ENCODE results near the gene FGFR2. TPM values are rescaled to one million over a fixed set of nuclear protein-coding genes. Genes with fewer than 3 reads are reported as not detected.
A peak's percentile ranks its signal among the peaks of the same experiment; 100 is the strongest.

FGFR2 gene
- total RNA-seq, 6 donors from 2014 or later: 36.7 to 83.7 (median 64.1) TPM

- TF ChIP-seq POLR2A (IDR thresholded peaks at IDR 0.05): no peak
- TF ChIP-seq POLR2AphosphoS5 (IDR thresholded peaks at IDR 0.05): no peak
- no peak for TF ChIP-seq CTCF (IDR thresholded peaks at IDR 0.05)
- TF ChIP-seq EP300 (IDR thresholded peaks at IDR 0.05): no peak
- H3K27me3 ChIP-seq: no peaks in the 10 kb centered on the region
- WGBS, 2 donors: 75 to 80% methylated on average over 8 of the region's 8 CpGs
Observed at GRCh38 chr10:121516093-121516865, 82.0 kb downstream of the FGFR2 start.

DNA sequence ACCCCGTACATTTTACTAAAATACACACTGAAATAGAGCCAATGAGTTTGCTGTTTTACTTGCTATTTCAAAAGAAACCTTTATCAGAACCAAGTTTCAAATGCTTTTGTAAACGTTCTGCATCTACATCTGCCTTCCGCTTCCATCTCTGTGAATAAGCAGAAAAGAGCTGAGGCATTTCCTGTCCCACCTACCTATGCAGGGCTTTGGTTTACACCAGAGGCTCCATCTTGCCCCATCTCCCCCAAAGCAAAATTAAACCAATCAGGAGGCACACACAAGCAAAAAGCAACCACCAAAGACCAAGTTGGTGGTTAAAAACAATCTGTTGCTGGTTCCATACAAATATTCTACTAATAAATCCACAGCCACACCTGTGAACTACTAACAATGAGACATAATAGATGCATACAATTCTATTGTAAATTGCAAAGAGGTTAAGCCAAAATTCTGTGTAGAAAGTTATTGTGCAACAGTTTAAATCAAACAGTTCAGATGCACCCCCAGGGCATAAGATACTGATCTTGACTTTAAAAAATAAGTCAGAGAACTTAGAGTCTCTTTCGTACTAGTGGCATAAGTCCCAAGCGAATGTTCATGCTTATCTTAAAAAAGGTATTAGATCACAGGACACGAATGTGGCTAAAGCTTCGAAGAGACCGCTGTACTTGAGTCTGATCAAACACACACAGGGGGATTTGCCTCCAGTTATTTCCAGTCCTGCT is 83.9 kb downstream of the FGFR2 start:
- ATAC-seq (ENCODE audit: low FRiP score in 2 of 2) (no peak), DNase-seq (no peak)
- no peaks in the 10 kb centered on the region for H3K4me1 ChIP-seq
- TF ChIP-seq POLR2AphosphoS5 (IDR thresholded peaks at IDR 0.05) (no peak), POLR2A (IDR thresholded peaks at IDR 0.05) (no peak), EP300 (IDR thresholded peaks at IDR 0.05) (no peak), CTCF (IDR thresholded peaks at IDR 0.05) (no peak)
- H3K36me3 ChIP-seq: no peaks in the 10 kb centered on the region
- no peak overlapping the region for H3K27ac ChIP-seq
- no peaks in the 10 kb centered on the region for H3K27me3 ChIP-seq
- no peak overlapping the region for H3K4me3 ChIP-seq
- H3K9me3 ChIP-seq: no peaks in the 10 kb centered on the region
- WGBS, 2 donors: 69 to 79% methylated on average over 8 of the region's 8 CpGs

More at GRCh38 chr10:121516093-121516865, 82.0 kb downstream of the FGFR2 start:
- no peaks in the 10 kb centered on the region for H3K9me3 ChIP-seq
- H3K4me3 ChIP-seq: no peak overlapping the region
- ATAC-seq (ENCODE audit: low FRiP score in 2 of 2): no peak
- no peak overlapping the region for H3K27ac ChIP-seq
- no peak for DNase-seq
- H3K4me1 ChIP-seq: no peaks in the 10 kb centered on the region
- no peaks in the 10 kb centered on the region for H3K36me3 ChIP-seq

GRCh38 chr10:121511943-121512342 is 86.3 kb downstream of the FGFR2 start:
- no peak overlapping the region for H3K27ac ChIP-seq
- TF ChIP-seq CTCF (IDR thresholded peaks at IDR 0.05) (no peak), POLR2A (IDR thresholded peaks at IDR 0.05) (no peak), EP300 (IDR thresholded peaks at IDR 0.05) (no peak), POLR2AphosphoS5 (IDR thresholded peaks at IDR 0.05) (no peak)
- no peaks in the 10 kb centered on the region for H3K27me3 ChIP-seq
- H3K4me1 ChIP-seq: no peaks in the 10 kb centered on the region
- ATAC-seq (ENCODE audit: low FRiP score in 2 of 2) (no peak), DNase-seq (no peak)
- no peaks in the 10 kb centered on the region for H3K36me3 ChIP-seq
- no peak overlapping the region for H3K4me3 ChIP-seq
- WGBS, 2 donors: 76 to 81% methylated on average over 5 of the region's 5 CpGs
- H3K9me3 ChIP-seq: no peaks in the 10 kb centered on the region

- Histone ChIP-seq H3K4me1 (no peaks in the 10 kb centered on the region), H3K4me3 (no peak overlapping the region), H3K9me3 (no peaks in the 10 kb centered on the region), H3K36me3 (no peaks in the 10 kb centered on the region), H3K27ac (no peak overlapping the region), H3K27me3 (no peaks in the 10 kb centered on the region)
- DNase-seq: no peak
- TF ChIP-seq POLR2AphosphoS5 (IDR thresholded peaks at IDR 0.05) (no peak), CTCF (IDR thresholded peaks at IDR 0.05) (no peak), EP300 (IDR thresholded peaks at IDR 0.05) (no peak), POLR2A (IDR thresholded peaks at IDR 0.05) (no peak)
- ATAC-seq (ENCODE audit: low FRiP score in 2 of 2): peak; percentile 12 to 16
- WGBS, 2 donors: 87 to 96% methylated on average over 4 of the region's 4 CpGs
Observed at GRCh38 chr10:121511460-121511859, 86.8 kb downstream of the FGFR2 start.
